Measurements from ENCODE around the gene CLDN19.
"Not testable (repeated sequence)": the region's sequence is repeated elsewhere in the genome, so short reads cannot be mapped to it uniquely, and the experiment has no call there.

Gene CLDN19

DNA sequence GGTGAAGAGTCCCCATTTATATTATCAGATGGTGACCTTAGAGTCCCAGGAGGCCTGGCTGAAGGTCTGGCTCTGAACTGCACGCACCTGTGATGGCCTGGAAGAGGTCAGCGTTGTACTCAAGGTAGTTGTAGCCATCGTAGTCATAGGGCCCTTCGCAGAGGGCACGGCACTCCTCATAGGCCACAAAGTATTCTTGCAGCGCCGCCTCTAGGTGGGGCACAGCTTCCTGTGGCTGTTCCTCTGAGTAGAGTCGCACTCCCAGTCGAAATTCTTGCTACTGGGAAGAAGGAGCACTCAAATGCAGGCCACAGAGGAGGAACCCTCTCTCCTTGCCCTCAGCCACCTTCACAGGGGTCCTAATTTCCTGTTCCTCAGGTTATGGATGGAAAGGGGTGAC, 19.1 kb upstream of the CLDN19 start:
- no peak for DNase-seq (ENCODE audit: low read depth)

- no peak for DNase-seq (ENCODE audit: low read depth)
Observed at GRCh38 chr1:42758641-42759040, 18.6 kb upstream of the CLDN19 start.

GRCh38 chr1:42757892-42758275, 17.8 kb upstream of the CLDN19 start:
- no peak for DNase-seq (ENCODE audit: low read depth)

DNA sequence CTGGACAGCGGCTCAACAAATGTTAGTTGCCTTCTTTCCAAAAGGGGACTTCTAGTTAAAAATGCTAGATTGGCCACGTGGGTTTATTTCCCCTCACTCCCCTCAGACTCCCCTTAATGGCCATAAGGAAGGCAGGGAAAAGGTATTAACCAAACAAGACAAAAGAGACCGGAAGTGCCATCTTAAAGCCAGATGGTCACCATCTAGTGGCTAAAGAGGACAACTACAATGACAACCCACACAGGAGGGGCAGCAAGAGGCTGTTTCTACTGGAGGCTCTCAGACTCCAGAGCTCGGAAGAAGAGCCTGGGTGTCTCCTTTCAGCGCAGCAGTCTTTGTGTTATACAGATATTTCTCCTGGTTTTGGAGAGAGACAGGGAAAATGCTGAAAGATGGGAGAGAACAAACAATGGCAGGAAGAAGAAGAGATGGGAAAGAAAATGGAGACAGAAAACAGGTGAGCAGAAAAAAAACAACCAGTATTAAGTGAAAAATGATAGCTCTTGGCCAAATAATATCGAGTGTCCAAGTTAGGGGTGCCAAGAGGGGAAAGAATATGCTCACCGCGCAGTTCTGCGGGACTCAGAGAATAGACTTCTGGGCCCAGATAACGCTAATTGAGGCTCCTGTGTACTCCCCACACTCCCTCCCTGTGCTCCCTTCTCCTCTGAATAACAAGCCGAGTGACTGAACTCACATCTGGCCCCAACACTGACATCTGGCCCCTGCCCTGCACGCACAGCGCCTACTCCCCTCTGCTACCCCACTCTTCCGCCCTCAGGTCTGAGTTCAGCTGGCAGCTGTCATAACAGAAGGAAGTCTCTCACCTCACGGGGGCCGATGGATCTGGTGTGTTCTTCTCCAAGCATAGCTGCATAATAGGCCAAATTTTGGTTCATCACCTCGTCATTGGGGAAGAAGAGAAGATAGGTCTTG, 17.2 kb upstream of the CLDN19 start:
- DNase-seq (ENCODE audit: low read depth) = peak; percentile 50

GRCh38 chr1:42753070-42753469, 13.0 kb upstream of the CLDN19 start:
- peak; percentile 77 for DNase-seq (ENCODE audit: low read depth)

GRCh38 chr1:42752284-42752683, 12.2 kb upstream of the CLDN19 start:
- DNase-seq (ENCODE audit: low read depth) = no peak

DNA sequence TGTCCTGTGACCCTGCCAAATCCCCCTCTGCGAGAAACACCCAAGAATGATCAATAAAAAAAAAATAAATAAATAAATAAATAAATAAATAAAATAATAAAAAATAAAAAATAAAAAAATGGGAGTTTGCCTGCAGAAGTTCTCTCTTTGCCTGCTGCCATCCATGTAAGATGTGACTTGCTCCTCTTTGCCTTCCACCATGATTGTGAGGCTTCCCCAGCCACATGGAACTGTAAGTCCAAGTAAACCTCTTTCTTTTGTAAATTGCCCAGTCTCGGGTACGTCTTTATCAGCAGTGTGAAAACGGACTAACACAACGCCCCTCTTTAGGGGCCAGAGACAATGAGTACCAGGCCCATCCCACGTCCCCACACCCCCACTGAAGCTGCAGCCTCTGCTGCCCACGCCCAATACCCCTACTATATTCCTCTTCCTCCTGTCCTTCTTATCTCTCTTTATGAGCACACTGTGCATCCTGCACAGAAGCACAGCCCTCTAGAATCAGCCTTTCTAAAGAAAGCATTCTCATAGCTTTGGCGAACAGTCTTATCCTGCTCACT, 11.6 kb upstream of the CLDN19 start:
- DNase-seq (ENCODE audit: low read depth) = not testable (repeated sequence)

GRCh38 chr1:42750041-42750440, 10.0 kb upstream of the CLDN19 start:
- no peak for DNase-seq (ENCODE audit: low read depth)

DNA sequence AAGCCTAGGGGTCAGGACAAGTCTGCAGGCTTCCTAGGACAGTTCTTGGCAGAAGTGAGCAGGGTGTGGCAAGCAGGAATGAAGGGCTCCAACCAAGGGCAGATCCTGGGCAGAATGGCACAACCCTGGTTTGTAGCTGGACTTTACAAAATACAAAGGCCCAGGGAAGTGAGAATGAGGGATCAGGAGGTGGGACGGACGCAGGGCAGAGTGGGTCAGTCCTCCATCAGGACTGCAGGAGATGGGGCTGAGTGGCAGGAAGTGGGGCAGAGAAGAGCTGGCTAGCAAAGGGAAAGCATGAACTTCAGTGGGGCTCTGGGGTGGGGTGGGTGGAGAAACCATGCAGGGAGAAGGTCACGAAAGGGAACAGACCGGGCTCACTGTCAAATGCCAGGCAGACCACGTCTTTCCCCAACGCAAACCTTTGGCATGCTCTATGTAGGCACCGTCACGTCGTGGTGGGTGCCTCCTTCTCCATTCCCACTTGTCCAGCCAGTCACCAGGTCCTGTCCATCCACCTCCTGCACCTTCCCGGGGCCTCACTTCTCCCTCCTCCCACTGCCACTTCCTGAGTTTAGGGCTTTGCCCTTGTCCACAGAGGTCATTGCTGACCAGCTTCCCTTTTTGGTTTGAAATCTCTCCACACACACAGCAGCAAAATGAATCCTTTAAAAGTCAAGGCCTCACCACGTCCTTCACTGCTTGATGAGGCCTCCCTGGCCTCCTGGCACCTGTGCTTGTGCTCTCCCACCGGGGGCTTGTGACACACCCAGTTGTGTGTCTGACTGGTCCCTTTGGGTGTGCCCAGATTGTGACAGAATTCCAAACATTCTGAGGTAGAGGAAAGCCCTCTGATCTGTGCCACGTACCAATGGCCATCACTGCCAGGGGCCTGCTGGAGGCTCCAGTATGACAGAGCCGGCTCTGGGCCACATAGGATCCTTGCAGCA, 8.7 kb upstream of the CLDN19 start:
- DNase-seq (ENCODE audit: low read depth) = no peak

DNA sequence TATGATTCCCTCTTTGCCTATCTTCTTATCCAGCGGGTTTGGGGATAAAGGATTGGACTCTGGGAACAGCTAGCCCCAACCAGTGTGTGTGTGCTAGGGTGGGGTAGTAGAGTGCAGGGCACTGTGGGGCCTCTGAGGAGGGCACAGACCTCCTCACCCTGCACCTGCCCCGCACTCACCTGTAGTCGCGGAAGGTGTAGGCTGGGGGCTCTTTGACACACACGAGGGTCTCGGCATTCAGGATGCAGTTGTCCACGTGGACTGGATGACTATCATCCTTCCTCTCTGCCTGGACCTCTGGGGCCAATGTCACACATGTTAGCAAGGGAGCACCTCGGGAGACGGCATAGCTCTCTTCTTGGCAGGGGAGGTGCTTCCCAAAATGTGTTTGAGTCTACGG, 8.0 kb upstream of the CLDN19 start:
- no peak for DNase-seq (ENCODE audit: low read depth)

DNA sequence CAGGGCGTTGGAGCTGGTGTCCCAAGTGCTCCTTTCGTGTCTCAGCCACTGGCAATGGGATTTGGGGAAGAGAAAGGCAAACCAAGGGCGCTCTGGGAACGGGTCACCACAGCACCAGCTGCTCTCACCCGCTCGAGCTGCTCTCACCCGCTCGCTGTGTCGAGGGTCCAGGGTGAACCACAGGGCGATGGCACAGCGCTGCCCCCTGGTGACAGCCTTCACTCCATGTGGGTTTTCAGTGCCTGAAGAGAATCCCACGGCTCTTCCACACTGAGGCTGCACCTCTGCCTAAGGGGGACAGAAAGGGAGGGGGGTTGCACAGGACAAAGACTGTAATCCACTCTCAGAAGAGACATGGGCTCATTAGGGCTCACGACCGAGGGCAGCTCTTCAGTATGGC, 7.1 kb upstream of the CLDN19 start:
- no peak for DNase-seq (ENCODE audit: low read depth)

DNA sequence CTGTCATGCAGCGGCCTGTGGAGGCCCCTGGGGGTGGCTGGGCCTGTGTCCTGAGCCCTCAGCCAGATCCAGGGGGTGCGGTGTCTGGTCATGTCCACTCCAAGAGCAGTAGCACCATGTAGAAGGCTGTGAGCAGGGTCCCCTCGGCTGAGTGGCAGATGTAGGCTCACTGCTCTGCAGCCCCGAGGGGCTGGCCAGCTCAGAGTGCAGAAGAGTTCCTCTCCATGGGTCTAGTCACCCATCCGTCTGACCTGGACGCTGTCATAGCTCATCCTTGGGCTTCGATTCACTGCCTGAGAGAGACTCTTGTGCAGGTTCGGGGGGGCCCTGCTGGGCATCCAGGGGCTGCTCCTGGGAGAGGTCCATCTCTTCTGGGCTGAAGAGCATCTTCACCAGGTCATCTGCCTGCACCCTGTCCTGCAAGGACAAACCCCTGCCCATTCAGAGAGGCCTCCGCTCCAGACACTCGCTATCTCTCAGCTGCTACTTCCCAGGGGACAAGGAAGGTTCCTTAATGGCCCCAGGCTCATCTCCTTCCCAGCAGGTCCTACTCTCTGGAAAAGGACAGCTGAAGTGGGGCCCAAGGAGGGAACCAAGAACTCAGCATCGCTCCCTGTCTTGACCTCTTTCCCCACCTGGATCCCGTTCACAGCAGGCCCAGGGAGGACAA, 6.5 kb upstream of the CLDN19 start:
- DNase-seq (ENCODE audit: low read depth) = no peak

DNA sequence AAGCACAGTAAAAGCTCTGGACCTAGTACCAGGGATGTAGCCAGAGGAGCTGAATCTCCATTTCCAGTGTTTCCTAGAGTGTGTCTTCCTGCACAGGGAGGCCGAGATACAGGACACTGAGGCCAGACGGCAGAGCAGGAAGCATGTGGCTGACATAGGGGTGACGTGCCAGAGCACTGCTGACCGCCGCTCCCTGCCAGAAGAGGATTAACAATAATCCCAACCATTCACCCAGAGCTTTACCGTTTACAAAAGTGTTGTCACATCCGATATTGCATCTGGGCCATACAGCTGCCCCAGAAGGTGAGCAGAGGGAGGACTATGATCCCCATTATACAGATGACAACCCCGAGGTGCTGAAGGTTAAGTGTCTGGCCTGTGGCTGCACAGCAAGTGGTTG, 5.8 kb upstream of the CLDN19 start:
- peak; percentile 38 for DNase-seq (ENCODE audit: low read depth)

DNA sequence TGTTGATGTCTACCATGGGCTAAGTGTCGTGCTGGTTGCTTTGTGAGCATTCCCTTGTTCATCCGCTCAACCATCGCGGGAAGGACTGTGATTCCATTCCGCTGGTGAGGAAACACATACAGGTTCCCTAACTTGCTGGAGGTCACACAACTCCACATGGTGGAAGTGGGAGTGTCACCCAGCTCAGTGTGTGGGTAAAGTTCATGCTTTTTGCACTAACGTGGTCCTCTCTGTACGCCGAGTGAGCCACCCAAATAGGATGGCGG, 4.0 kb upstream of the CLDN19 start:
- no peak for DNase-seq (ENCODE audit: low read depth)

- no peak for DNase-seq (ENCODE audit: low read depth)
Observed at GRCh38 chr1:42743317-42744147, 3.5 kb upstream of the CLDN19 start.

- DNase-seq (ENCODE audit: low read depth) = no peak
Observed at GRCh38 chr1:42742617-42743316, 2.7 kb upstream of the CLDN19 start.

GRCh38 chr1:42742141-42742540, 2.1 kb upstream of the CLDN19 start:
- DNase-seq (ENCODE audit: low read depth) = no peak

GRCh38 chr1:42741706-42742105, 1.7 kb upstream of the CLDN19 start:
- DNase-seq (ENCODE audit: low read depth) = no peak

DNA sequence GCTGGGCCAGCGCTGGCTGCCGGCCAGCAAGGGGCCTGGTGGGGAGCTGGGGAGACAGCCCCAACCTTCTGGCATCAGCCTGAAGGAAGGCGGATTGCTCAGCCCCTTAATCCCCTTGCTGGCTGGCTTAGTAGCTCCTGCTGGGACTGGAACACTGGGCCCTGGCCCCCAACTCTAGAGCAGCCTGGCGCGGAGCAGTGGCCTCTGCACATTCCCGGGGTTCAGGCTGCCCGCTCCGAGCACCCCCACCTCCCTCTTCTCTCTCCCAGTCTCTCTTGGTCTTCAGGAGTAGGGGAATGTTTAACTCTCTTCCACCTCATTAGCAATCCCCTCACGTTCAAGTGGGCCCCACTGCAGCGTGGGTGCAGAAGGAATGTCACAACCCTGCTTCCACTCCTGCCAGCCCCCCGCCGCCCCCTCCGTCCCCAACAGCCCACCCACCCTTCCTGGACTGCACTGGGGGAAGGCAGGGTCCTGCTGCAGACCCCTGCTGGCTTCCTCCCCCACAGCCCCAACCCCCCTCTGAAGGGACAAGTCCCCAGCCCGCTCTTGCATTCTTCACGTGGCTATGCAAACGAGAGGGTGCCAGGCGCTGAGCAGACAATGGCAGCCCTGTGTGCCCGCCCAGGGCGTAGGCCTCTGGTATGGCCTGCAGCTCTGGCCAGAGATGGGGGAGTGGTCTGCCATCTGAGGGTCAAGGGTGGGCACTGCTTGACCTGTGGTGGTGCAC, 980 bp upstream of the CLDN19 start:
- no peak for DNase-seq (ENCODE audit: low read depth)

GRCh38 chr1:42738678-42739226, 1.3 kb downstream of the CLDN19 start:
- DNase-seq (ENCODE audit: low read depth) = no peak
